Stimulated activated naive CD8-positive, alpha-beta T cell treated with anti-CD3 and anti-CD28 coated beads, Interleukin-15, Interleukin-2, amounts not matched to agents 100 ng/mL and 50 ng/mL, for 24 hours (primary cell): ENCODE data around the gene NUBPL.
"Not testable (repeated sequence)": the region's sequence is repeated elsewhere in the genome, so short reads cannot be mapped to it uniquely, and the experiment has no call there.

Source experiments
- H3K27ac Mint-ChIP-seq: one replicate; pipeline ENCODE4 v1.8.0; 2021; ENCODE audit warnings: mild to moderate bottlenecking, mixed read lengths
- H3K27me3 Mint-ChIP-seq: one replicate; pipeline ENCODE4 v1.8.0; 2021; ENCODE audit warnings: mixed read lengths
- H3K36me3 Mint-ChIP-seq: one replicate; pipeline ENCODE4 v1.8.0; 2021; ENCODE audit warnings: low read depth, mixed read lengths
- H3K4me1 Mint-ChIP-seq: one replicate; pipeline ENCODE4 v1.8.0; 2021; ENCODE audit warnings: low read depth, mixed read lengths
- H3K4me3 Mint-ChIP-seq: one replicate; pipeline ENCODE4 v1.8.0; 2021; ENCODE audit warnings: mild to moderate bottlenecking, mixed read lengths
- H3K9me3 Mint-ChIP-seq: one replicate; pipeline ENCODE4 v1.8.0; 2021; ENCODE audit warnings: mixed read lengths

NUBPL gene

DNA sequence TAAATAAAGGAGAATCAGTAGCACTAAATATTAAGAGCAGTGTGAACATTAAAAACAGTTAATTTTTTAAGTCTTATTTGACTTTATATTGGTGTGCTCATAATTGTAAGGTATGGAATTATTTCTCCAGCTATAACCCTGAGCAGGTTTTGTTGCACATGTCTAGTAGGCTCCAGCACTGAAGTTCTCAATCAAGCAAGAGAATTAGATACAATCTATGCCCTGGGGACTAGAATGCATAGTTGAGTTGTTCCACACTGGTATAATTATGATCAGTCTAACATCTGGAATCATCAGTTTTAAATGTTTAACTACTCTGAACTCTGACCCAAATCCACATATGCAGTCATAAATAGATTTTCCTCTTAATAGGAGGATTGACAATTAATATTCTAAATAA, 258.1 kb downstream of the NUBPL start:
- no peak overlapping the region for H3K27ac Mint-ChIP-seq
- no peaks in the 10 kb centered on the region for H3K4me1 Mint-ChIP-seq
- H3K9me3 Mint-ChIP-seq, result peaks cover 11% of the 10 kb centered on the region
- H3K27me3 Mint-ChIP-seq, result no peaks in the 10 kb centered on the region
- no peak overlapping the region for H3K4me3 Mint-ChIP-seq
- H3K36me3 Mint-ChIP-seq, result peaks cover 32% of the 10 kb centered on the region

DNA sequence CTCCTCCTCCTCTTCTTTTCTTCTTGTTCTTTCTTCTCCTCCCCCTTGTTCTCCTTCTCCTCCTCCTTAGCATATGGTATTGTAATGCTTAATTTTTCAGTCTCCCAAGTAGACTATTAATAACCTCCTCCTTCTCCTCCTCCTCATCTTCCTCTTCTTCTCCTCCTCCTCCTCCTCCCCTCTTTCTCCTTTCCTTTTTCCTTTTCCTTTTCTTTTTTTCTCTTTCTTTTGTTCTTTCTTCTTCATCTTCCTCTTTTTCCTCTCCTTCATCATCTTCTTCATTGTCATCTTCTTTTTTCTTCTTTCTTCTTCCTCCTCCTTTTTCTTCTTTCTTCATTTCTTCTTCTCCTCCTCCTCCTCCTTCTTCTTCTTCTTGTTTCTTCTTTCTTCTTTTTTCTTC, 264.3 kb downstream of the NUBPL start:
- Mint-ChIP-seq H3K4me1 (no peaks in the 10 kb centered on the region), H3K27me3 (no peaks in the 10 kb centered on the region), H3K9me3 (no peaks in the 10 kb centered on the region), H3K27ac (no peak overlapping the region), H3K4me3 (no peak overlapping the region), H3K36me3 (peaks cover 9% of the 10 kb centered on the region)

DNA sequence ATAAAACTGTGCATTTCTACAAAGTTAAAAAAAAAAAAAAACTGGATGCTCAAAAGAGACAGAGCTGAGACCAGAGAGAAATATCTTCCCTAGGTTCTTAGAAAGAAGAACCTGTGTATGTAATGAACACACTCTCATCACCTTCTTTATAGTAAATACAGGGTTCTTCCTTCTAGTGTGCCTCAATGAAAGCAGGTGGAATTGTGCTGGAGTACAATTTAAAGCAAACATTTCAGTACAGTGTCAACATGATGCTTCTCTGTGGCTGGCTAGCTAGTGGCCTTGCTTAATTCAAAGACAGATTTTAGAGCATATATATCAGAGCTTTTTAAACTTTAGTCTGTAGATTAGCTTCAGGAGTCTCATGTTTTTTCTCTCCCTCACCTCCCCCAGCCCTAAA, 266.1 kb downstream of the NUBPL start:
- H3K36me3 Mint-ChIP-seq, result peaks cover 13% of the 10 kb centered on the region
- no peaks in the 10 kb centered on the region for H3K27me3 Mint-ChIP-seq
- H3K4me1 Mint-ChIP-seq, result no peaks in the 10 kb centered on the region

DNA sequence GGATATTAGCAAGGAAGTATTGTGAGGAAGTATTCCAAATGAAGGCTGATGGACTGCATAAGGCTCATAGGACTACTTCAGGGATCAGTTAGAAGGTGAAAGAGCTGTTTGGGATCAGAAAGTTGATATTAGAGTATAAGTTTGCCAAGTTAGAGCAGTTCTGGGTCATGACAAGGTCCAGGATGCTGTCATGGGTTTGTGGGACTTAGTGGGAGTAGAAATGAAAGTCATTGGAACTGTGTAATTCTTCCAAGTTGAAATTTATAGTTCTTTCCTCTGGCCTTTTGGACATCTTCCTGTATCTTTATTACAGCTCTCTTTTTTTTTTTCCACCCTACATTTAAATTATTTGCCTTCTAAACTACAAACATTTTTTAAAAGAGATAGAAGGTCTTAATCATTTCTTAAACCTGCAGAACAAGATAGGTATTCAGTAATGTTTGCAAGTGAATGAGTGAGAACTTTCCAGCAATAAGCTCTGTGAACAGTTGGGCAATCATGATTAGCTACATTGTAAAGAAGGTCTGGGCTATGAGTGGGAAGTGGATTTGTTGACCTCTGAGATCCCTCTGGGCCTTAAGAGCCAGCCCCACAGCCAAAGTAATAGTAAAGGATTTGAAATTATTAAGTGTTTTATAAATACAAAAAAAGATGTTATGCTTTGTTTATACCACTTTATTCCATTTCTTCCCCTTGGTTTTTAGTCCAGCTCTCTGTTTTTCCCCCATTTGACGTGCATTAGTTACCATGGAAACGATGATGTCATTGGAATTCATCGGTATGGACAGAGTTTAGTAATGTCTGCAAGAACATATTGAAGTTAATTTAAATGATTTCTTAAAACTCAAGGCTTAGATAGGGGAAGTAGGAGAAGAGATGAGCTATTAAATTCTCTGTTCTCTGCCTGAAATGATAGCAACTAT, 268.0 kb downstream of the NUBPL start:
- Mint-ChIP-seq H3K9me3 (no peaks in the 10 kb centered on the region), H3K4me1 (no peaks in the 10 kb centered on the region), H3K27ac (no peak overlapping the region), H3K27me3 (no peaks in the 10 kb centered on the region), H3K36me3 (peaks cover 13% of the 10 kb centered on the region), H3K4me3 (no peak overlapping the region)

More for the DNA sequence above, 266.1 kb downstream of the NUBPL start:
- Mint-ChIP-seq H3K4me3 (no peak overlapping the region), H3K27ac (no peak overlapping the region), H3K9me3 (no peaks in the 10 kb centered on the region)

GRCh38 chr14:31834616-31835015, 273.4 kb downstream of the NUBPL start:
- Mint-ChIP-seq H3K27ac (no peak overlapping the region), H3K4me1 (no peaks in the 10 kb centered on the region), H3K4me3 (no peak overlapping the region), H3K27me3 (no peaks in the 10 kb centered on the region), H3K9me3 (peaks cover 4% of the 10 kb centered on the region), H3K36me3 (peaks cover 25% of the 10 kb centered on the region)

DNA sequence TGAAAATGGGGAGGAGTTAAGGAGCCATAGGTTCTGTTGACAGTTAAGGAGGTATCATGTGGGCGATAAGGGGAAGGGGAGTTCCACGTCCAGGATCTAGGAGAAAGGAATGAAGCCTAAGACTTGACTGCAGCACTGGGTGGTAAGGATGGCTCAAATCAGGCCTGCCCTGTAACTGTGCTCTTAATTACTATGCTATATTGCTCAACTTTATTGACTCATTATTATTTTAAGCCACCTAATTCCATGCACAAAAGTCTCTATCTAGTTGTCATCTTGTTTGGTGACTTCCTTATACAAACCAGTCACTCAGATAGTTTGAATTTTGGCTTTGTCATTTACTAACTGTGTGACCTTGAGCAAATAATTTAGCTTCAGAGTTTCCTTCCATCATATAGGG, 273.8 kb downstream of the NUBPL start:
- H3K9me3 Mint-ChIP-seq, result peaks cover 4% of the 10 kb centered on the region
- H3K36me3 Mint-ChIP-seq, result peaks cover 30% of the 10 kb centered on the region
- H3K4me1 Mint-ChIP-seq, result no peaks in the 10 kb centered on the region
- no peak overlapping the region for H3K27ac Mint-ChIP-seq
- no peaks in the 10 kb centered on the region for H3K27me3 Mint-ChIP-seq
- no peak overlapping the region for H3K4me3 Mint-ChIP-seq

DNA sequence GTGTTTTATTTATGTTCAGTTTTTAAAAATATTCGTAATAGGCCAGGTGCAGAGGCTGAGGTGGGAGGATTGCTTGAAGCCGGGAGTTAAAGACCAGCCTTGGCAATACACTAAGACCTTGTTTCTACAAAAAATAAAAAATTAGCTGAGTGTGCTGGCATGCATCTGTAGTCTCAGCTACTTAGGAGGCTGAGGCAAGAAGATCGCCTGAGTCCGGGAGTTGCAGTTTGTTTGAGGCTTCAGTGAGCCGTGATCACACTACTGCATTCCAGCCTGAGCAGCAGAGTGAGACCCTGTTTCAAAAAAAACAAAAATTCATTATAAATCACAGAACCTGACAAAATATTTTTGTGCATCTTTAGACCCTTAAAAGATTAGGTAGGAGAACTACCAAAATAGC, 275.8 kb downstream of the NUBPL start:
- H3K27me3 Mint-ChIP-seq, result no peaks in the 10 kb centered on the region
- no peak overlapping the region for H3K4me3 Mint-ChIP-seq
- H3K27ac Mint-ChIP-seq, result no peak overlapping the region
- H3K9me3 Mint-ChIP-seq, result peaks cover 4% of the 10 kb centered on the region
- peaks cover 24% of the 10 kb centered on the region for H3K36me3 Mint-ChIP-seq
- no peaks in the 10 kb centered on the region for H3K4me1 Mint-ChIP-seq

- Mint-ChIP-seq H3K27me3 (no peaks in the 10 kb centered on the region), H3K36me3 (peaks cover 30% of the 10 kb centered on the region), H3K4me1 (no peaks in the 10 kb centered on the region), H3K27ac (no peak overlapping the region), H3K4me3 (no peak overlapping the region), H3K9me3 (peaks cover 4% of the 10 kb centered on the region)
These were observed 281.7 kb downstream of the NUBPL start for GRCh38 chr14:31842899-31843298.

DNA sequence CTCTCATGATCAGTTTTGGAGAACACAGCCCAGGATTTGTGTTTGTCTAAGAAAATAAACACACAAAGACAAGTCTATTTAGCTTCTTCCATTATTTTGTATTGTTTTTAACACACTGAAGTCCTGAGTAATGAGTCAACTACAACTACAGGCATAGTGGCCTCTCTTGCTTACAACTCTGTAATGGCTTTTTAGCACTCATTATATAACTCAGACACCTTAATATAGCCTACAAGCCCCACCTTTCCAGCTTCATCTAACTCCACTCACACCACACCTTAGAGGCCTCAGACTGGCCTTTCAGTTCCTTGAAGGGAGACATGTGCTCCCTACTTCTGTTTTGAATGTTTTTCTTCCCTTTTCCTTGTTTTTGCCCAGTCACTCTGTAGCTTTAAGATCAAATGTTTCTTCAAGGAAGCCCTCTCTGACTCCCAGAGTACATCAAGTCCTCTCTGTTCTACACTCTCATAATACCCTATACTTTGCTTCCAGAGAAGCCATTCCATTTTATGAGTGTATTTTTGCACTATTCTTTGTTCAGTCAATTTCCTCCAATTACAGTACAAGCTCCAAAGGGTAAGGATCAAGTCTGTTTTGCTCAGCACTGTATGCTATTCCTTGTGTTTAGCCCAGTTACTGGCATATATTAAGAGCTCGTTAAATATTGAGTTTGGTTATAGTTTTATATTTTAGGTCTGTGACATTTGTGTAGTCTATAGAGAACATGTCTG, 282.3 kb downstream of the NUBPL start:
- no peak overlapping the region for H3K27ac Mint-ChIP-seq
- no peak overlapping the region for H3K4me3 Mint-ChIP-seq
- H3K27me3 Mint-ChIP-seq, result no peaks in the 10 kb centered on the region
- H3K9me3 Mint-ChIP-seq, result peaks cover 4% of the 10 kb centered on the region
- H3K36me3 Mint-ChIP-seq, result peaks cover 29% of the 10 kb centered on the region
- H3K4me1 Mint-ChIP-seq, result no peaks in the 10 kb centered on the region

GRCh38 chr14:31854508-31855075, 293.4 kb downstream of the NUBPL start:
- H3K36me3 Mint-ChIP-seq, result peaks cover 71% of the 10 kb centered on the region
- H3K4me1 Mint-ChIP-seq, result no peaks in the 10 kb centered on the region
- H3K9me3 Mint-ChIP-seq, result peaks cover 7% of the 10 kb centered on the region
- H3K27ac Mint-ChIP-seq, result no peak overlapping the region
- H3K27me3 Mint-ChIP-seq, result no peaks in the 10 kb centered on the region
- H3K4me3 Mint-ChIP-seq, result no peak overlapping the region

DNA sequence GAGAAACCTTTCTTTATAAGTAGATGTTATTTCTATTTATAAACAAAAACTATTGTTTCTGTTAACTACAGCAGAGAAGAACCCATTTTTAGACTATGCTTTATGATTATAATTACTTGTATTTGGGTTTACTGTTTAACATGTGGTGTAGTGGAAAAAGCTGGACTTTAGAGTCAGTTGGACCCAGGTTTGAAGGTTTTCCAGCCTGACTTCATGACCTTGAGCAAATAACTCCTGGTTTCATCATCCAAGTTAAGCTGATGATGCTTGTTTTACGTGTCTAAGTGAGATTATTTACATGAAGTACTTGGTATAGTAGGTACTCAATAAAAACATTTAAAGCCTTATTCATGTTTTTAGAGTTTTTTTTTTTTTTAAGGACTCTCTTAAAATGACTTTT, 294.1 kb downstream of the NUBPL start:
- Mint-ChIP-seq H3K4me3 (no peak overlapping the region), H3K4me1 (no peaks in the 10 kb centered on the region), H3K27ac (no peak overlapping the region), H3K9me3 (peaks cover 7% of the 10 kb centered on the region), H3K27me3 (no peaks in the 10 kb centered on the region), H3K36me3 (peaks cover 71% of the 10 kb centered on the region)

GRCh38 chr14:31856003-31856402, 294.8 kb downstream of the NUBPL start:
- H3K27ac Mint-ChIP-seq, H3K9me3 Mint-ChIP-seq, H3K4me1 Mint-ChIP-seq, H3K4me3 Mint-ChIP-seq, H3K27me3 Mint-ChIP-seq: not testable (repeated sequence)
- H3K36me3 Mint-ChIP-seq, result peaks cover 74% of the 10 kb centered on the region

DNA sequence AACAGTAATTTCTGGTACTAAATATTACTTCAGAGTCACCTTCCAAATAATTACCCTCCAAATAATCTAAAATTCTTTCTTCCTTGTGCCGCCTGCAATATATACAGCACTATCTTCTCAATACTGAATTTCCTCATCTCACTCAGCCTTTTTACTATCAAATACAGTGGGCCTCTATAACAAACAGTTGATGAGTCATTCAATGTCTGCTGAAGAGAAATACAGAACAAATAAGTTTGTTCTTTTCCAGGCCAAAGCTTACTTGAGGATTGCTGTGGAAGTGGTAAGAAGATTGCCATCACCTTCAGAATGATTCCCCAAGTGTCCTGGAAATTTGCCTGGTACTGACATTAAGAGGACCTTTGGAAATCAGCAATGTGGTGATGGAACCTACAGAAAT, 297.7 kb downstream of the NUBPL start:
- H3K4me3 Mint-ChIP-seq, result no peak overlapping the region
- no peak overlapping the region for H3K27ac Mint-ChIP-seq
- no peaks in the 10 kb centered on the region for H3K27me3 Mint-ChIP-seq
- no peaks in the 10 kb centered on the region for H3K4me1 Mint-ChIP-seq
- H3K9me3 Mint-ChIP-seq, result peaks cover 25% of the 10 kb centered on the region
- H3K36me3 Mint-ChIP-seq, result peaks cover 59% of the 10 kb centered on the region

- Mint-ChIP-seq H3K4me3 (no peak overlapping the region), H3K36me3 (peaks cover 14% of the 10 kb centered on the region), H3K27ac (no peak overlapping the region), H3K27me3 (no peaks in the 10 kb centered on the region), H3K4me1 (no peaks in the 10 kb centered on the region), H3K9me3 (peaks cover 45% of the 10 kb centered on the region)
These were observed 304.0 kb downstream of the NUBPL start for GRCh38 chr14:31864937-31865855.
